GM12878 (cell line): ENCODE results near the gene GAK. TPM values are rescaled to one million over a fixed set of nuclear protein-coding genes. Genes with fewer than 3 reads are reported as not detected.

Experiments used
- ATAC-seq: fragments of 200-7000 bp; cut with Tn5 transposase; 3 replicates; pipeline ENCODE4 v1.9.1; 2020; ENCODE audit warnings: mild to moderate bottlenecking, moderate library complexity
- BruUV-seq: library from RNA; stranded (reverse); fragments of 400-500 nt; replicated peaks from 2 replicates; lab custom pipeline; 2021; lab: Mats Ljungman, UMichigan
- CTCF ChIA-PET: fragments of 300-600 bp; sonication (Branson Sonifier 250); formaldehyde crosslinking; extraction: SDS; loops from one replicate; lab custom pipeline; 2021; ENCODE audit warnings: inconsistent platforms; lab: Yijun Ruan, JAX
- POLR2A ChIA-PET: fragments of 350-600 bp; formaldehyde crosslinking; extraction: SDS; loops from one replicate; lab custom pipeline; 2021; ENCODE audit warnings: inconsistent platforms; lab: Charles Lee
- RAD21 ChIA-PET: fragments of 300-600 bp; sonication (Branson Sonifier 250); formaldehyde crosslinking; loops from one replicate; lab custom pipeline; 2023; ENCODE audit warnings: antibody characterized with exemption; ENCODE audit not compliant: unreplicated experiment; lab: Charles Lee
- SMC1A ChIA-PET: fragments of 300-600 bp; sonication (Branson Sonifier 250); formaldehyde crosslinking; loops from one replicate; lab custom pipeline; 2023; ENCODE audit not compliant: unreplicated experiment, uncharacterized antibody; lab: Charles Lee
- DNase-seq: peaks from one replicate; pipeline ENCODE4 v3.0.0-alpha.2; 2011; ENCODE audit warnings: low read depth, low spot score
- FAIRE-seq: peaks from 3 replicates; lab custom pipeline; 2011; peaks lifted over from hg19 to GRCh38; lab: Jason Lieb, UNC
- H2AFZ ChIP-seq: 2 replicates; pipeline ENCODE4 v1.6.0; 2011; ENCODE audit warnings: low read depth, low read length, control low read depth; ENCODE audit not compliant: control insufficient read depth
- H3K27ac ChIP-seq: 2 replicates; pipeline ENCODE4 v1.5.1; 2011; ENCODE audit warnings: control low read depth; ENCODE audit not compliant: control insufficient read depth, insufficient read depth
- H3K27me3 ChIP-seq, 2 experiments: replicated peaks in 1 of 2; 2 replicates each; pipeline versions ENCODE4 v1.6.0 to v1.6.1; 2011; ENCODE audit warnings: low read length in 1 of 2; ENCODE audit not compliant: control insufficient read depth in 2 of 2, insufficient read depth in 2 of 2
- H3K36me3 ChIP-seq, 2 experiments: 2 replicates each; pipeline ENCODE4 v1.5.1; 2011; ENCODE audit warnings: low read length in 1 of 2; ENCODE audit not compliant: control insufficient read depth in 2 of 2, insufficient read depth in 2 of 2
- H3K4me1 ChIP-seq: 2 replicates; pipeline ENCODE4 v1.6.1; 2011; ENCODE audit warnings: mild to moderate bottlenecking, low read length, moderate library complexity, mixed read lengths; ENCODE audit not compliant: control insufficient read depth, insufficient read depth
- H3K4me2 ChIP-seq: 2 replicates; pipeline ENCODE4 v1.6.0; 2011; ENCODE audit warnings: control low read depth; ENCODE audit not compliant: control insufficient read depth, insufficient read depth
- H3K4me3 ChIP-seq: fragments of 200-600 bp; sonication (generic); 2 replicates; pipeline ENCODE4 v1.5.1; 2016
- H3K79me2 ChIP-seq: 2 replicates; pipeline ENCODE4 v1.6.0; 2011; ENCODE audit warnings: low read length; ENCODE audit not compliant: control insufficient read depth, insufficient read depth
- H3K9ac ChIP-seq: 2 replicates; pipeline ENCODE4 v1.8.0; 2011; ENCODE audit warnings: low read length, control low read depth, mixed read lengths; ENCODE audit not compliant: control insufficient read depth, insufficient read depth
- H3K9me3 ChIP-seq: replicated peaks from 3 replicates; pipeline ENCODE4 v1.5.1; 2011; ENCODE audit warnings: mild to moderate bottlenecking, low read length; ENCODE audit not compliant: control insufficient read depth, insufficient read depth
- H4K20me1 ChIP-seq: 2 replicates; pipeline ENCODE4 v1.6.0; 2011; ENCODE audit not compliant: control insufficient read depth, insufficient read depth
- CEBPB ChIP-seq, 2 experiments: fragments of 150-350 bp in 1 of 2; IDR thresholded peaks; 2 replicates each; pipeline ENCODE4 v1.6.1; 2012 to 2014; ENCODE audit warnings: low read depth in 2 of 2, low read length in 2 of 2, borderline replicate concordance in 1 of 2, inconsistent platforms in 1 of 2
- MEF2A ChIP-seq: IDR thresholded peaks from 2 replicates; pipeline ENCODE4 v1.6.1; 2011; ENCODE audit warnings: low read depth, mild to moderate bottlenecking, low read length, moderate library complexity; ENCODE audit not compliant: insufficient read depth
- RAD21 ChIP-seq: IDR thresholded peaks from 2 replicates; pipeline ENCODE4 v1.6.1; 2011; ENCODE audit warnings: mild to moderate bottlenecking, low read depth, low read length, moderate library complexity; ENCODE audit not compliant: insufficient read depth
- SIN3A ChIP-seq: IDR thresholded peaks from 2 replicates; pipeline ENCODE4 v1.6.1; 2012; ENCODE audit warnings: low read depth, low read length, improper control_type of control experiment
- WGBS: methylation state at CpG from one replicate; pipeline ENCODE4 v1.1.6; 2016; ENCODE audit warnings: low lambda C conversion rate; ENCODE audit not compliant: insufficient replicate concordance, insufficient coverage; ENCODE audit errors: missing lambda C conversion rate; 5-methylcytosine and 5-hydroxymethylcytosine counted together
- in situ Hi-C: fragments of 300-500 bp; cut with MboI; formaldehyde crosslinking; loops from 9 replicates; pipeline ENCODE4 v1.14.3; 2018; ENCODE audit warnings: mixed read lengths
- intact Hi-C: fragments of 100-400 bp; cut with micrococcal nuclease; formaldehyde crosslinking; loops from one replicate; pipeline ENCODE4 v1.14.2; 2022; ENCODE audit not compliant: unreplicated experiment
- polyA plus RNA-seq, 11 experiments: library from polyadenylated mRNA; depleted of rRNA in 4 of 11; unstranded in 6 of 11; stranded (reverse) in 5 of 11; fragments of >200 nt; fragmentation: Nextera tagmentation in 4 of 11; fragmentation: Illumina TruSeq in 1 of 11; extraction: Ambion mirVana in 4 of 11; extraction: Trizol in 1 of 11; gene quantifications; 1 replicate in 1 of 11; 2 replicates in 10 of 11; pipeline versions ENCODE4 v1.2.1 to v1.2.3, GENCODE V29; 2011 to 2016; ENCODE audit warnings: inconsistent platforms in 2 of 11, missing spikeins in 2 of 11, low read depth in 1 of 11
- total RNA-seq, 4 experiments: library from RNA; depleted of rRNA in 3 of 4; stranded (reverse); fragments of >200 nt in 3 of 4; fragmentation: Illumina TruSeq in 1 of 4; extraction: Trizol in 1 of 4; gene quantifications; 2 replicates each; pipeline versions ENCODE4 v1.2.1 to v1.2.3, GENCODE V29; 2013 to 2021
- TF ChIP-seq, protein P1 (sequence below): fragments of 450-650 bp; IDR thresholded peaks from 2 replicates; pipeline ENCODE4 v1.6.1; 2017; ENCODE audit warnings: mild to moderate bottlenecking, low read depth, inconsistent platforms; ENCODE audit not compliant: poor library complexity, severe bottlenecking

The GAK gene
- total and polyA plus RNA-seq, 10 of the 15 experiments (the other 5 are each of a cell fraction or from before 2014, with no cell fraction given), result 0.82 to 127 (median 53.8) TPM

DNA sequence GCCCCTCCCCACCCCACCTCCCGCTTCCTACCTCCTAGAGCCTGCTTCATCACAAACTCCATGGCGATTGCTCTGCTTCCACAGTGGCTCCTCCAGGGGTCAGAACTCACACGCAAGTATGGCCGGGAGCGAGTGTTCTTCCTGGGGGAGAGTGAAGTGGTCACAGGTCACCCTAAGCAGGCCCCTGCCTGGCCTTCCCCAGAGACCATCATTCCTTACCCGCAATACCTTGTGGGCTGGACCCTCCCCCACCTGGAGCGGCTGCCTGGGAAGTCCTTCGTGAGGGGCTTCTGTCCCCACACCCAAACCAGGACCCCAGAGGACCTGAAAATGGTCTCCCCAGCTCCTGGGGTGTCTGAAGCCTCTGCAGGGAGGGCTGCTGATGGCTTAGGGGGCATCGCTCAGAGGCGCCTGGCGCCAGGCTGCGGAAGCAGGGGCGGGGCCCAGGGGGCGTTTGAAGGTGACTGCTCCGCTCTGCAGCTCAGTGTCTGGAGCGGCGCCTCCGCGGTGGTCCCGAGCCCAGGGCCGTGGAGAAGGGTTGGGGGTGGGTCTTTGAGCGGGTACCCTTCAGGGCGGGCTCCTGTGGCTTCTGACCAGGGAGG lies 107.6 kb downstream of the GAK start:
- Histone ChIP-seq H3K9ac (no peak overlapping the region), H2AFZ (no peak overlapping the region), H3K4me1 (no peaks in the 10 kb centered on the region), H3K27me3 (peaks cover 3 to 12% of the 10 kb centered on the region in 2 experiments), H3K27ac (no peak overlapping the region), H4K20me1 (no peaks in the 10 kb centered on the region), H3K36me3 (no peaks in the 10 kb centered on the region), H3K9me3 (no peaks in the 10 kb centered on the region; the same call in 2 of the 3 replicates), H3K4me2 (no peak overlapping the region), H3K79me2 (no peaks in the 10 kb centered on the region), H3K4me3 (no peak overlapping the region)
- FAIRE-seq (no peak), DNase-seq (no peak), ATAC-seq (no peak)
- ChIA-PET CTCF (no interaction called here), RAD21 (no interaction called here), SMC1A (no interaction called here), POLR2A (no interaction called here)
- intact Hi-C loops, result no loop called here
- in situ Hi-C loops, result no loop called here
- BruUV-seq, result no TSS peak
- TF ChIP-seq MEF2A (no peak), CEBPB (IDR thresholded peaks at IDR 0.05; ENCODE audit: borderline replicate concordance in 1 of 2, low read depth in 2 of 2, low read length in 2 of 2) (no peak), SIN3A (no peak), RAD21 (no peak)
- TF ChIP-seq, protein P1, sequence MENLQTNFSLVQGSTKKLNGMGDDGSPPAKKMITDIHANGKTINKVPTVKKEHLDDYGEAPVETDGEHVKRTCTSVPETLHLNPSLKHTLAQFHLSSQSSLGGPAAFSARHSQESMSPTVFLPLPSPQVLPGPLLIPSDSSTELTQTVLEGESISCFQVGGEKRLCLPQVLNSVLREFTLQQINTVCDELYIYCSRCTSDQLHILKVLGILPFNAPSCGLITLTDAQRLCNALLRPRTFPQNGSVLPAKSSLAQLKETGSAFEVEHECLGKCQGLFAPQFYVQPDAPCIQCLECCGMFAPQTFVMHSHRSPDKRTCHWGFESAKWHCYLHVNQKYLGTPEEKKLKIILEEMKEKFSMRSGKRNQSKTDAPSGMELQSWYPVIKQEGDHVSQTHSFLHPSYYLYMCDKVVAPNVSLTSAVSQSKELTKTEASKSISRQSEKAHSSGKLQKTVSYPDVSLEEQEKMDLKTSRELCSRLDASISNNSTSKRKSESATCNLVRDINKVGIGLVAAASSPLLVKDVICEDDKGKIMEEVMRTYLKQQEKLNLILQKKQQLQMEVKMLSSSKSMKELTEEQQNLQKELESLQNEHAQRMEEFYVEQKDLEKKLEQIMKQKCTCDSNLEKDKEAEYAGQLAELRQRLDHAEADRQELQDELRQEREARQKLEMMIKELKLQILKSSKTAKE, result no peak
- 26% methylated on average over 20 of the region's 23 CpGs for WGBS
